ENCODE data around the gene EXOSC10. TPM values are rescaled to one million over a fixed set of nuclear protein-coding genes. Genes with fewer than 3 reads are reported as not detected.
A peak's percentile ranks its signal among the peaks of the same experiment; 100 is the strongest.

The EXOSC10 gene
- total RNA-seq, 6 experiments from 2014 or later = 13.4 to 32.4 (median 20.7) TPM

GRCh38 chr1:11131816-11132215 is 32.1 kb upstream of the EXOSC10 start:
- intact Hi-C loops (cut with DNase I) = no loop called here
- H3K27me3 ChIP-seq = no peaks in the 10 kb centered on the region
- peak; percentile 30 to 50 (median 43) for ATAC-seq
- no peak for TF ChIP-seq CTCF (IDR thresholded peaks at IDR 0.05)
- peaks cover 0 to 25% (median 10%) of the 10 kb centered on the region in 4 donors for H3K4me1 ChIP-seq
- peak in 2 of 3 donors; percentile 32 to 58 for DNase-seq
- no peak overlapping the region for H3K27ac ChIP-seq
- H3K36me3 ChIP-seq = peaks cover 0 to 55% (median 31%) of the 10 kb centered on the region in 4 donors
- no peak overlapping the region for H3K4me3 ChIP-seq
- 30% methylated on average over 3 of the region's 3 CpGs for WGBS (ENCODE audit: insufficient coverage, low coverage, low lambda C conversion rate, missing lambda C conversion rate)
- H3K9me3 ChIP-seq = no peaks in the 10 kb centered on the region

- H3K4me3 ChIP-seq = no peak overlapping the region
- no peak for TF ChIP-seq POLR2A (IDR thresholded peaks at IDR 0.05)
- TF ChIP-seq CTCF (IDR thresholded peaks at IDR 0.05) = no peak
- H3K27ac ChIP-seq = no peak overlapping the region
- H3K4me1 ChIP-seq = peaks cover 0 to 25% (median 10%) of the 10 kb centered on the region in 4 donors
- H3K36me3 ChIP-seq = peaks cover 0 to 61% (median 34%) of the 10 kb centered on the region in 4 donors
- WGBS (ENCODE audit: insufficient coverage, low coverage, low lambda C conversion rate, missing lambda C conversion rate) = 95% methylated on average over 6 of the region's 17 CpGs
- H3K9me3 ChIP-seq = no peaks in the 10 kb centered on the region
- no peak for DNase-seq
- intact Hi-C loops (cut with DNase I) = no loop called here
- no peaks in the 10 kb centered on the region for H3K27me3 ChIP-seq
- no peak for ATAC-seq
Measured at GRCh38 chr1:11130406-11130805, 30.7 kb upstream of the EXOSC10 start.

GRCh38 chr1:11129649-11130390 is 30.2 kb upstream of the EXOSC10 start:
- 94% methylated on average over 11 of the region's 15 CpGs for WGBS (ENCODE audit: insufficient coverage, low coverage, low lambda C conversion rate, missing lambda C conversion rate)
- H3K27me3 ChIP-seq = no peaks in the 10 kb centered on the region
- peaks cover 0 to 24% (median 10%) of the 10 kb centered on the region in 4 donors for H3K4me1 ChIP-seq
- no peak for TF ChIP-seq POLR2A (IDR thresholded peaks at IDR 0.05)
- no peak for TF ChIP-seq CTCF (IDR thresholded peaks at IDR 0.05)
- H3K9me3 ChIP-seq = no peaks in the 10 kb centered on the region
- no peak overlapping the region for H3K27ac ChIP-seq
- H3K36me3 ChIP-seq = peaks cover 0 to 67% (median 35%) of the 10 kb centered on the region in 4 donors
- ATAC-seq (no peak), DNase-seq (no peak)
- intact Hi-C loops (cut with DNase I) = no loop called here
- H3K4me3 ChIP-seq = no peak overlapping the region

- Histone ChIP-seq H3K4me1 (peaks cover 0 to 4% (median 2%) of the 10 kb centered on the region in 4 donors), H3K36me3 (peaks cover 0 to 85% (median 48%) of the 10 kb centered on the region in 4 donors), H3K27ac (no peak overlapping the region), H3K27me3 (no peaks in the 10 kb centered on the region), H3K4me3 (no peak overlapping the region), H3K9me3 (no peaks in the 10 kb centered on the region)
- intact Hi-C loops (cut with DNase I) = no loop called here
- DNase-seq (no peak), ATAC-seq (no peak)
- TF ChIP-seq CTCF (IDR thresholded peaks at IDR 0.05) = no peak
- no peak for TF ChIP-seq POLR2A (IDR thresholded peaks at IDR 0.05)
- WGBS (ENCODE audit: insufficient coverage, low coverage, low lambda C conversion rate, missing lambda C conversion rate) = 88% methylated on average over 5 of the region's 5 CpGs
Measured at GRCh38 chr1:11126569-11126968, 26.9 kb upstream of the EXOSC10 start.
